DMS 273 (cell line): ENCODE measurements around the gene RIT2.

Source experiments
- DNase-seq: peaks from one replicate; lab custom pipeline; 2025; ENCODE audit not compliant: unreplicated experiment; lab: John Stamatoyannopoulos, UW

The RIT2 gene

DNA sequence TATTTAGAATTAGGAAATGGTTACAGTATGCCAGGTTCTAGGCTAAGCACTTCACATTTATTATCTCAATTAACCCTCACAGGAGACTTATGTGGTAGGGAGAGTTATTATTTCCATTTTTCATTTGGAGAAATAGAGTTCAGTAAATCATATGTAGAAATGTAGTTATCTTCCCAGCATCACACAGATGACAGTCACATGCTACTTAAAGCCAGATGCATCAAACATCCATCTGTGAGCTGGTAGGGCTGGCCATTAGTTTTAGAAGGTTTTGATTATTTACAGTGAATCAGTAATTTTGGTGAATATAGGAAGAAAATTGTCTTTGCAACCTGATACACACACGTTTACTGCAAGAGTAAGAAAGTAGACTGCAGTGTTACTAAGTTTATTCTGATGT, 97.9 kb downstream of the RIT2 start:
- no peak for DNase-seq

- DNase-seq = no peak
These were observed 102.0 kb downstream of the RIT2 start for GRCh38 chr18:43013486-43013885.

- DNase-seq = no peak
These were observed 102.5 kb downstream of the RIT2 start for GRCh38 chr18:43012951-43013350.

GRCh38 chr18:43010611-43011010, 104.9 kb downstream of the RIT2 start:
- no peak for DNase-seq

DNA sequence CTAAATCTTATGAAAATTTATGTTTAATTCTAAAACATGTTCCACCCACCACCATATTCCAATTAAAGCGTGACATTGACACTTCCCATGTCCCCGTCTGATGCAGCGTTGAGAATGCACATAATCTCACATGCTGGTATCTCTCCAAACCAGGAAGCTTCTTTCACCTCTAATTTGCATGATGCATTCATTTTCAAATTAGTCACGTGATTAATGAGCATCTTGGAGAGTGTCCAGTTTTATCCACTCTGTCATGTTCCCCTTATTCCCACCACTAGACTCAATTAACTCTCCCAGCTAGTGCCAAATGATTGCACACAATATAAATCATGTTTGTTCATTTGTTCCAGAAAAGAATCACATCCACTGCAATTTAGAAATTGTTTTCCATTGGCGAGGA, 105.8 kb downstream of the RIT2 start:
- no peak for DNase-seq

DNA sequence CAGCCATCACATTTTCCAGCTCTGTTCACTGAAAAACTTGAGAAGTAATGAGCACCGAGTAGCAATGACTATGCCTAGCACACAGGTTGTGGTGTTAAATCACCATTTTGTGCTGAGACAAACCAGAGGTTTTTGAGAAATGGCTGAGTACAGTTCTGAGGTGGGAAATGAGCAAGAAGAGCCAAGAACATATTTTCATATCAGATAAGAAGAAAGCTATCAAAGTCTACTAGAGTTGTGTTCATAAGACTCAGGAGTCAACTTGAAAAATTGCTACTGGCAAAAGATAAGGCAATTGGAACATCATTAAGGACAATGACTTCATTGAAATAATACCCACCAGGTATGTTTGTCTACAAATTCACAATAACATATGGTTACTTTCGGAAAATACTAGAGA, 108.1 kb downstream of the RIT2 start:
- no peak for DNase-seq

DNA sequence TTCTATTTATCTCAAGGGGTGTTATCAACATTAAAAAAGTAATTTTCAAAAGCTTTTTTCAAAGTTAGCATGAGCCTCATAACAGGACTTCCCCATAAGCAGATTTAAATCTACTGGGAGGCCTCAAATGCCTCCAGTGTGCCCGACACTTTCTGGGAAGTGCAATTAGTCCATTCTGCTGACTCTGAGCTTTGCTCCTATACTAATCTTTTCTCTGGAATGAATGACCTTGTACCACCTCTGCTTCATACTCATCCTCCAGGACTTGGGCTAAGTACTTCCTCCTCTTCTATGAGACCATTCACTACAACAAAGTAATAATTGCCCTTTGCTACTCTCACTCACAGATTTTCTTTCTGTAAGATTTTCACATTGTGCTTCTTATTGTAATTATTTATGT, 111.1 kb downstream of the RIT2 start:
- DNase-seq = no peak

DNA sequence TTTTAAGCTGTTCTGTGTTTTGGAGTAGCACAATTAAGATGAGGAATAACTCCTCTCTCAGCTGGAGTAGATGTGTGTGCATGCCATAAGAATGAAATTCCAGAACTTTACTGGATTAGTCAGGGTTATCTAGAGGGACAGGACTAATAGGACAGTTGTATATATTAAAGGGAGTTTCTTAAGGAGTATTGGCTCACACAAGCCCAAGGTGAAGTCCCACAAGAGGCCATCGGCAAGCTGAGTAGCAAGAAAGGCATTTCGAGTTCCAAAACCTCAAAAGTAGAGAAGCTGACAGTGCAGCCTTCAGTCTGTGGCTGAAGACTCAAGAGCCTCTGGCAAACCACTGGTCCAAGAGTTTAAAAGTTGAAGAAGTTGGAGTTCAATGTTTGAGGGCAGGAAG, 113.7 kb downstream of the RIT2 start:
- no peak for DNase-seq

DNA sequence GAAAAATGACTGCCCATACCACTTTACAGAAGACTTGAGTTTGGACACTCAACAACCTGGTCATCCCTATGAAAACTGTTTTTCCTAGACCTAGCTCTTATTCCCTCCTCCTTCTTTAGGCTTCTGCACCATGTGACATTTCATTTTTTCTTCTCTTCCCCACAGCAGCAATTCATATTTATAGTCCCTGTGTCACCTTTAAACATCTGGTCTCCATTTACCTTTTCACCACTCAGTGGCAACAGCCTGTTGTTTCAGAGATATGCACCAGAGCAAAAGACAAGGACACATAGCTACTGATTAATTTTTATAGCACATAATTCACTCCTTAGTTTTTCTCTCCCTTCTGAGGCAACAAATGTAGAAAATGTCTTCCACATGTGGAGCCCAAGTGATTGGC, 118.7 kb downstream of the RIT2 start:
- no peak for DNase-seq

- no peak for DNase-seq
These were observed 135.1 kb downstream of the RIT2 start for GRCh38 chr18:42980426-42980825.

GRCh38 chr18:42977982-42978637, 137.4 kb downstream of the RIT2 start:
- DNase-seq = no peak

DNA sequence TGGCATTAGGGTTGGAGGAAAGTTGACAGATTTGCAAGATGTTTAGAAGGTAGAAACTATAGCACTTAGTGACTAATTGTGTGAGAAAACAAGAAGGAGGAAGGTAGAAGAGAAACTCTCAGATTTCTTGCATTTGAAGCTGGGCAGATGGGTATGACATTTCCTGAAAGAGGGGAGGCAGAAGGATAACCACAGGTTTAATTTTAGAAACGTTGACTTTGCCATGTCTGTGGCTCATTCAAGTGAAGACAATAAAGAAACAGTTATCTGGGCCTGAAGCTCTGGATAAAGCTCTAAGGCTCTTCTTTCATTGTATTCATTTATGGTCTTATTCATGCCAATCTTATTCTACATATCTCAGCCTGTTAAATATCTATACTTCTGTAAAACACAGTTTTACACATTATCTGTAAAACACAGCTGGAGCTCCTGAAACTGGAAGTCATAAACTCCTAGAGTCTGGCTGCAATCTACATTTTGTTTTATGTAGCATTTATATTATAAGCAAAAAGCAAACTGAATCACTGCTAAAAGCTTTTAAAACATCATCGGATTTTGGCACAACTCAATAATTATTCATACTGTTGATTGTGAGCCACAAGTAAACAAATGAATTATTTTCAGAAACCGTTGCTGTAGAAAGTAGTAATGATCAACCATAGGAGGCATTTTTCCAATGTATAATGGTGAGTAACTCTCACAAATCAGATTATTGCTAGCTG, 138.5 kb downstream of the RIT2 start:
- no peak for DNase-seq

DNA sequence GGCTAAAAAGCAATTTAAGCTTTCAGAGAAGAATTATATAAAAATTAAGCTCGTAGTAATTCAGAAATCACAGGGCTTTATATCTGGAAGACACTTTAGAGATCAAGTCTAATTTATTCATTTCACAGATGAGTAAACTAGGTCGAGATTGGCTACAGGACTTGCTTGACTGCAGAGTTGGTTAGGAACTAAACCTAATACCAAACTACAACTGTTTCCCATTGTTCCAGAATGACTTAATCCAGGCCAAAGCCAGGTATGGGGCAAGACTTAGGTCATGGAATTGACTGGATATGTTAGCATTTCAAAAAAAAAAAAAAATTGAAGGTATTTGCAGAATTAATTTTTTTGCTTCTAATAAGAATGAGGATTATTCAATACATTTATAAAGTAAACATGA, 146.1 kb downstream of the RIT2 start:
- no peak for DNase-seq

GRCh38 chr18:42961298-42961697, 154.2 kb downstream of the RIT2 start:
- no peak for DNase-seq

- no peak for DNase-seq
These were observed 156.0 kb downstream of the RIT2 start for GRCh38 chr18:42959528-42959927.

DNA sequence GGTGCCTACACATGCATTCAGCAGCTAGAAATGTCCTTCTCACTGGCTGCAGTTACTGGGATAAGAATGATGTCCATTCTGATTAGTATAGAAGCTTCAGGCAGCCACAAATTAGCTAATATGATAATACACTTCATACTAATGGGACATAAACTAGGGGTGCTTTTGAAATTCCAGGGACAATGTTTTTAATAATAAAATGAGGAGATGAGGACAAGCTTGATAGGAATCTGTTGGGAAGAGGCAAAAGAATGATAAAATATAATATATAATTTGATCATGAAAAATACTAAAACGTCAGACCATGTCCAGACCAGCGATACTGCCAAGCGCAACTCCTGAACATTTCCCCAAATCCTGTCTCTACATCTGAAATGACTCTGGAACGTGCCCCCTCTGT, 157.1 kb downstream of the RIT2 start:
- no peak for DNase-seq

GRCh38 chr18:42956287-42956686, 159.2 kb downstream of the RIT2 start:
- no peak for DNase-seq

DNA sequence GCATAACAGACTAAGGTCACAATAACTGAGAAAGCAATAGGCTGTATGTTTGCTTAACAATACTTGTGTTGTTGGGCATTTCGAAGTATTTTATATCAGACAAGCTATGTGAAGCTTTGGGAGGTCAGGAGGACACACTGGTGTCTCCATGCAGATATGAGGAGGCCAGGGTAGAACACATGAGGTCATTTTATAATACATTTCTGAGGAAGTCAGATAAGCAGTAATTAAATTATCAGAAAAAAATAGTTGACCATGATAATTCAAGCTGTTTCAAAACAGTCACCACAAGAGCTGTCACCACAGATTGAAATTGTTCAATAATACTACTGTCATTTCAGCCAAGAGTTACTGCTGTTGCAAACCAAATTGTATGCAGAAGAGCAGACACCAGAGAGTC, 160.6 kb downstream of the RIT2 start:
- DNase-seq = no peak

DNA sequence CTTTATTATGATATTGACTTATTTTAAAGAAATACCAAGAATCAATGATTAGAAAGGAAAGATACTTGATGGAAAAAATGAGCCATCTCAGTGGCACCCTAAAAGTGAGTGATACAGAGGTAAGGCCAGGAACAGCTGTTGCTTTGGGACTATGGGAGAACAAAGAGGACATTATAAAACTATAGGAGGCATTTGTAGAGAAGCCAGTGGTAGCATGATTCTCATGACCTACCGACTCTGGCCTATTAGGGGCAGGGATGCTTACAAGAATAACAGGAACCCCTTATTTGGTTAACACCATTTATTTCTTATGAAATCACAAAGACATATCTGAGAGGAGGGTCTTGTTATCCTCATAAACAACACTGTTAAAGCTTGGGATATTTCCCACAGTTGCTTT, 162.2 kb downstream of the RIT2 start:
- DNase-seq = no peak

GRCh38 chr18:42950732-42951131, 164.8 kb downstream of the RIT2 start:
- DNase-seq = no peak

GRCh38 chr18:42948831-42949230, 166.7 kb downstream of the RIT2 start:
- DNase-seq = no peak

DNA sequence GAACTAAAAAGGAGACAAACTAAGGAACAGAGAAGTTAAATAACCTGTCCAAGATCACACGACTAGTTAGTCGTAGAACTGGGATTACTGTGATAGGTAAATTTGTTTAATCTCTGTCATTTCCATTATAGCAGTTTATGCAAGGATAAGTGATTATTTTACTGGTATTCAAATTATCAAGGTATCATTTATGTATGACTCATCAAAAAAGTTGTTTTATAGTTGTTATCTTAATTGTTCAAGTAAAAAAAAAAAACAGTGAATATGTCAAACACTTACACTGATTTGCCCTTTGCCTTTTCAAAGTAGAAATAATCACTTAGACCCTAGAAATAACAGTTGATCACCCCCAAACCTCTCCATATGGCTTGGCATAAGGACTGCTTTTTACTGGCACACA, 173.6 kb downstream of the RIT2 start:
- DNase-seq = no peak

- DNase-seq = no peak
These were observed 174.5 kb downstream of the RIT2 start for GRCh38 chr18:42941021-42941420.
